Retinal pigment epithelial cell (primary cell): ENCODE data around the gene OR14I1.
"Not testable (repeated sequence)": the region's sequence is repeated elsewhere in the genome, so short reads cannot be mapped to it uniquely, and the experiment has no call there.

Experiments used
- DNase-seq: peaks from one replicate; pipeline ENCODE4 v3.0.0-alpha.2; 2010; ENCODE audit warnings: low read depth
- H3K4me3 ChIP-seq: 2 replicates; pipeline ENCODE4 v1.5.1; 2011; ENCODE audit warnings: mild to moderate bottlenecking, low read length, control low read depth, moderate library complexity
- CTCF ChIP-seq: conservative IDR thresholded peaks from 2 replicates; pipeline ENCODE4 v1.5.1; 2011; ENCODE audit warnings: low read depth, low read length, control low read depth, inconsistent platforms

Gene OR14I1

GRCh38 chr1:248688527-248689298 lies 13.9 kb downstream of the OR14I1 start:
- TF ChIP-seq CTCF: no peak
- H3K4me3 ChIP-seq: no peak overlapping the region
- DNase-seq: no peak

GRCh38 chr1:248686815-248687214 lies 15.8 kb downstream of the OR14I1 start:
- no peak for DNase-seq
- H3K4me3 ChIP-seq: no peak overlapping the region
- no peak for TF ChIP-seq CTCF

- TF ChIP-seq CTCF: no peak
- no peak for DNase-seq
- no peak overlapping the region for H3K4me3 ChIP-seq
These were observed 20.9 kb downstream of the OR14I1 start for GRCh38 chr1:248681651-248682050.

DNA sequence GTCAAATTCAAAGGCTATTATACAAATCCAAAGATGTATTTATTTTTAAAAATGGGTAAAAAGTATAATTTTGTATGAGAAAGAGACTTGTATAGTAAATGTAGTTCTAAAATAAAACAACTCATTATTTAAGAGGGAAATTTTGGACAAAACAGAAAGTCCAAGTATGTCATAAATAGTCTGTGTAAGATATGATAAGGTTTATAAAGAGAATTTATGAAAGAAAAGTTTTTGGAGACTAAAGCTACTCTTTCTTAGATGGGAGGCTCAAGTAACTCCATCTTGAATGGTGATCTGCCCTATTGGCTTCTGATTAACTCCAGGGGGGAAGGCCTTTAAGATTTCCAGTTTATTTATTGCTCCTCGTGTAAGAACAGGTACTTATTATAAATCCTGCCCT lies 32.6 kb downstream of the OR14I1 start:
- H3K4me3 ChIP-seq: no peak overlapping the region
- no peak for TF ChIP-seq CTCF
- no peak for DNase-seq

DNA sequence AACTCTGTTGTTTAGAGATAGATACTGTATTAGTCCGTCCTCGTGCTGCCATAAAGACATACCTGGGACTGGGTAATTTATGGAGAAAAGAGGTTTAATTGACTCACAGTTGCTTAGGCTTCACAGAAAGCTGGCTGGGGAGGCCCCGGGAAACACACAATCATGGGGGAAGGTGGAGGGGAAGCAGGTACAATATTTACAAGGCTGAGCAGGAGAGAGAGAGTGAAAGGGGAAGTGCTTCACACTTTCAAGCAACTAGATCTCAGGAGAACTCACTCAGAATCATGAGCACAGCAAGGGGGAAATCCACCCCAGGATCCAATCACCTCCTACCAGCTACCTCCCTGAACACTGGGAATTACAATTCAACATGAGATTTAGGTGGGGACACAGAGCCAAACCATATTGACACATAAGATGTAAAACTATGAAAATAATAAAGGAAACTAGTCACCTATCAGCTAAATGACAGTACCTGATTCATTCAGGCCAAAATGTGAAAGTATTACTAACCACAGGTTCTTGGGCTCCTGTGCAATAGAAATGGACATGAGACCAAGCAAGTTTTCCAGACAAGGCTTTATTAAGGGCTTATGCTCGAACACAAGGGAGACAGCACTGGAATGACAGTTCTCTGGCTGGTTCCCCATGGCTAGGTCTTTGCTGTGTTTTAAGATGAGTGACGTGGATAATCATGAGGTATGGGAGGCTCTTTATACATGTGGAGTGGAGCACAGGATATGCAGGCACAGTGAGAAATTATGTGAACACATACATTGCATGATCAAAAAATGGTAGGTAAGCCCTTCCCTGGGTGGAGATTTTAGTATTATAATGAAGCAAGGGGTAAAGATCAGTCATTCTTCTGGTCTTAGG lies 38.9 kb downstream of the OR14I1 start:
- H3K4me3 ChIP-seq, DNase-seq: not testable (repeated sequence)

DNA sequence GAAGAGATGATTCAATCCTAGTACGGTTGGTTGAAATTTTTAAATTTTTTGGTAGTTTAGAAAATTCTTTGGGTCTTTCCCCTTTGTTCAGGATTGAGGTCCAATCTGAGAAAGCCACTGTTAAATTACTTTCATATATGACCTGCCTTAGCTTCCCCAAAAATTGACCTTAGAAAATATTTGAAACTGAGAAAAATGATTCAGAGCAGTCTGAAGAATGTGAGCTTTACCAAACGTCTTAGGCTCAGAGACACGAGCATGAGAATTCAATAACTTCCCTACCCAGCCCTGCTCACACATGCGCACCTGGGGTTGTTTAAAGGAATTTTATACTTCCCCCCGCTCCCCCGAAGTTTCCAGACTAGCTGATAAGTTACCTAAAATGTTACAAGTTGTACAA lies 45.8 kb downstream of the OR14I1 start:
- DNase-seq, H3K4me3 ChIP-seq: not testable (repeated sequence)

DNA sequence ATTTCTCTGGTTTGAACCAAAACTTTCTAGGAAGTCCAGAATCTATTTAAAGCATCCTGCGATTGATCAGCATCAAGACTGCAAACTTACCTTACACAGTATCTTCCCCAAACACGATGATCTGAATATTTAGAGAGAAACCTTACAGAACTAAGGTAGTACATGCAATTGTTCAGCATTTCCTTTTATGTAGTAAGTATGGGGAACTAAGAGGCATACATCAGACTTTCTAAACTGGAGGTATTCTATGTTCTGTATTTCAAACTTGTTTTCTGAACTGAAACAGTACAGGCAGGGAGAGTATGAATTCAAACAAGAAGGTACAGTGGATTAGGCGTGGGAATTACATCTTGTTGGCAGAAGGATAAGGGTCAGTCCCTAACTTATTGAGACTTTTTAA lies 47.2 kb downstream of the OR14I1 start, which contains the start of gene OR2T27:
OR2T27 (minus strand) TSS at position 175 of the 400 bp plus-strand sequence. CDS start 4,644 bp downstream, outside the sequence.
- H3K4me3 ChIP-seq, DNase-seq: not testable (repeated sequence)
